8988T (cell line): ENCODE measurements around the gene ME2.
"Not testable (repeated sequence)": the region's sequence is repeated elsewhere in the genome, so short reads cannot be mapped to it uniquely, and the experiment has no call there.

ENCODE experiments used
- DNase-seq: peaks from one replicate; pipeline ENCODE4 v3.0.0; 2011

The ME2 gene

GRCh38 chr18:50862401-50862800, 16.5 kb upstream of the ME2 start:
- no peak for DNase-seq

- DNase-seq, result no peak
Observed at GRCh38 chr18:50863840-50864375, 15.0 kb upstream of the ME2 start.

- no peak for DNase-seq
Observed at GRCh38 chr18:50866765-50867164, 12.2 kb upstream of the ME2 start.

DNA sequence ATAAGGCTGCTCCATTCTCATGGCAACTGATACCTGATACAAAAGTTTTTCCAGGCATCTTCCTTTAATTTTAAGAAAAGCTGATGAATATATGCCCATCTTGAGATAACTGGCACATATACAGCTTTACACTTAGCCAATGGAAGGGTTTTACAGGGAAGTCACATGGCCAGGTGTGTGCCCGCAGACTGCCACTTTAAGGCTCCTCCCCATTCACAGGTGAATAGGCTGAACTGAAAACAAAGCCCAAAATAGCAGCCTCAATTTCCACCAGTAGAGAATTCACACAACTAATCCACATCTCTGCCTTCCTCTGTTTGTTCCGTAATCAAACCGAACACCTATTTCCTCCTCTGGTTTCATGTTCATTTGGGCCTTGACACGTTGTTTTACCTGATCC, 9.8 kb upstream of the ME2 start:
- no peak for DNase-seq

DNA sequence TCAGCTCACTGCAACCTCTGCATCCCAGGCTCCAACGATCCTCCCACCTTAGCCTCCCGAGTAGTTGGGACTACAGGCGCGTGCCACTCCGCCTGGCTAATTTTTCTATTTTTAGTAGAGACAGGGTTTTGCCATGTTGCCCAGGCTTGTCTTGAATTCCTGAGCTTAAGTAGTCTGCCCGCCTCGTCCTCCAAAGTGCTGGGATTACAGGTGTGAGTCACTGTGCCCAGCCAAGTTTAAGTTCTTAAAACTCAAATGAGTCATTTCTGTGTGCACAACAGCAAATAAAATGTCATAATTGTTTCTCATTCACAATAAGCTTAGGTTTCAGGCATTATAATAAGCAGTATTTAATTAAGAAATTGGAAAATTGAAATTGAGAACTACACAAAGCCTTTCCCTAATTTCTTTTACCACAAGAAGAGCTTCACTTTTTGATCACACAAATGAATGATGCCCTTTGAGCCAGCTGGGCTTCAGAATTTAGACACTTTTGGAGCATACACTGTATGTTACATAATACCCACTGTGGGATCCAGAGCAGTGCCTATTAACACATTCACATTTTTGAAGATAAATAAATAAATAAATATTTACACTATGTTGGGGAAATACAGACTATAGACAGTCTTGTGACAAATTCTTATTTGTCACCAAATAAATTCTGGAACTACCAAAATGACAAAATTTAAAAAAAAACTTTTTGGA, 8.6 kb upstream of the ME2 start:
- no peak for DNase-seq

DNA sequence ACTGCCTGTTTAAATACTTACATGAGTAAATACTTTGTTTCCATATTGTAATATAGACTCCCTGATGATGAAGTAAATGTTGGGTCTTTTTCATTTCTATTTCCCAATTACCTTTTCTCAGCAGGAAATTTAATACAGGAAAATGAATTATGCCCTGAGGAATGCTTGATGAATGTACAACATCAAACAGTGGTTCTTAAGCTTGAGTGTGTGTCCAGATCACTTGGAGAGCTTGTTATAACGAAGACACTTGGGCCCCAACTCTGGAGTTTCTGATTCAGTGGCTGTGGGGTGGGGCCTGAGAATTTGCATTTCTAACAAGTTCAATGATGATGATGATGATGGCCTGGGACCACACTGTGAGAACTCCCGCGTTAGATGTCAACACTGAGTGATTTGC, 7.1 kb upstream of the ME2 start:
- DNase-seq, result no peak

DNA sequence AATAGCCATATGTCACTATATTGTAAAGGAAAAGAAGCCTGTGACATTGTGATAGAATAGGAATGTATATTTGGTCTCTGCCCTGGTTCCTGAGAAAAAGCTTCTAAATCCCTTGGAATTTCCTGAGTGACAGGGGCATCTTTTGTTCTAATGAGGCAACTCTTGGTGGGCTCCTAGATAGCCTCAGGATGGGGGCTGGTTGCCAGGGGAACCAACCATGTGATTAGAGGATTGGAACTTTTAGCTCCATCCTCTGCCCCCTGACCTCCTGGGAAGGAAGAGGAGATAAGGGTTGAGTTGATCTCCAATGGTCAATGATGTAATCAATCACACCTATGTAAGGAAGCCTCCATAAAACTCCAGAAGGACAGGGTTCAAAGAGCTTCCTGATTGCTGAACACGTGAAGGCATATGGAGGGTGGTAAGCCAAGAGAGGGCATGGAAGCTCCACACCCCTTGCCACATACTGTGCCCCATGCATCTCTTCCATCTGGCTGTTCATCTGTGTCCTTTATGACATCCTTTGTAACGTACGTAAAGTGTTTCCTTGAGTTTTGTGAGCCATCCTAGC, 2.9 kb upstream of the ME2 start:
- no peak for DNase-seq

DNA sequence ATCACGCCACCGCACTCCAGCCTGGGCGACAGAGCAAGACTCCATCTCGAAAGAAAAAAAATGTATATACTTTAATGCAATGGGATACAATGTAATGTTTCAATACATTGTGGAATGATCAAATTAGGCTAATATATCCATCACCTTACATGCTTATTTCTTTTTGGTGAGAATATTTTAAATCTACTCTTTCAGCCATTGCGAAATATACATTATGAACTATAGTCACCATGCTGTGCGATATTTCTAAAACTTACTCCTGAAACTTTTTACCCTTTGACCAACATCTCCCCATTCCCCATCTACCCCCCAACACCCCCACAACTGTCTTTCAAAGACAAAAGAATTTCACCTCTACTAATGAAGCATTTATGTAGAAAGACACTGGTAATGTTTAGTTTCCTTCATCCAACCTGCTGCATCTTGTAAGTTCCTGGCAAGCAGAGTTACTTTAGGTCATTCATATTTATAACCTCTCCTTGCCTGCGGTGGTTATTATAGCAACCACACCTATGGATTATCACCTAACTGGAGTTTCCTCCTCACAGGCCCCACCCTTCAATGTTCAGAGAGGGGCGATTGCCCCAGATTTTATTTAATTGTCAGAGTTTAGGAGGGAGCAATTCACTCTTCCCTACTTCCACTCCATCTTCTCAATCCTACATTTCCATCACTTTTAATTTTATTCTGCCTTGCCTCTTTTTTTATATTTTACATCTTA, 1.2 kb upstream of the ME2 start:
- DNase-seq, result no peak

GRCh38 chr18:50879302-50880118, 592 bp downstream of the ME2 start:
- no peak for DNase-seq

DNA sequence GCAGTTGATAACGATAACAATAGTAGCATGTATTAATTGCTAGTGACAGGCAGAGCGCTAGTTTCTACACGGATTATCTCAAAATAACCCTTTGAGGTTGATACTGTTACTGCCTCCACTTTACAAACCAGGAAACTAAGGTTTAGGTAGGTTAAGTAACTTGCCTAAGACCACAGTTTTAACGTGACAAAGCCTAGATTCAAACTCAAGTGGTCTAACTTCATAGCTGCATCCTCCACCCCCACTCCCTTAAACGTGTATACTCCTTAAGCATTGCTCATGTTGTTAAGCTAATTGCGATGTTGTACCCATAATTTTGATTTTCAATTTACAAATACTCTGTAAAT, 1.2 kb downstream of the ME2 start:
- no peak for DNase-seq

GRCh38 chr18:50880944-50881343, 2.0 kb downstream of the ME2 start:
- DNase-seq, result not testable (repeated sequence)

DNA sequence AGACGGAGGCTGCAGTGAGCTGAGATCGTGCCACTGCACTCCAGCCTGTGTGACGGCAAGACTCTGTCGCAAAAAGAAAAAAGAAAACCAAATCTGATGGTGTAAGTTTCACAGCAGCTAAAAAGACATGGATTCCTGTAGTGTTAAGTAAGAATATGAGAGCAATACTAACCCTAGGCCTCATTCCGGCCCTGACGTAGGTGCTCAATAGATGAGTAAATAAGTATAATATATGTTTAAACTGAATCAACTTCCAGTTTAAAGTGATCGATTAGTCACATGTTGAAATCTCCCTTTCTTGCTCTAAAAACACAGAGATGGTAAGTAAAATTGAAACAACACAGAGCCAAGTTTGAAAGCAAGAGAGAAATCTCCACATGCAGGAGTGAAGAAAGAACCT, 8.0 kb downstream of the ME2 start:
- DNase-seq, result no peak

- no peak for DNase-seq
Observed at GRCh38 chr18:50895350-50896045, 16.6 kb downstream of the ME2 start.

GRCh38 chr18:50896093-50896492, 17.2 kb downstream of the ME2 start:
- no peak for DNase-seq

DNA sequence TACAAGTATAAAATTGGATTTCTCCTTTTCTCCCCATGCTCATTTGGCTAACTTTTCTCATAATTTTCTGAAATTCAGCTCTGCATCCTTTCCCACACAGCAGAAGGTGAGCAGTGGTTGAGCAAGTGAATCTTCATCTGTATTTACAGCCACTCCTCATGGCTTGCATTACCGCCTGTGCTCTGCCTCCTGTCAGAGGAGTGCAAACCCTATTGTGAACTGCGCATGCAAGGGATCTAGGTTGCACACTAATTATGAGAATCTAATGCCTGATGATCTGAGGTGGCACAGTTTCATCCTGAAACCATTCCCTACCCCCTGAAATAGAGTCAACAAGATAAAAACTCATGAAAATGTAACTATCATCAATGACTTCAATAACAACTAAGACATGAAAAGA, 20.0 kb downstream of the ME2 start:
- no peak for DNase-seq

DNA sequence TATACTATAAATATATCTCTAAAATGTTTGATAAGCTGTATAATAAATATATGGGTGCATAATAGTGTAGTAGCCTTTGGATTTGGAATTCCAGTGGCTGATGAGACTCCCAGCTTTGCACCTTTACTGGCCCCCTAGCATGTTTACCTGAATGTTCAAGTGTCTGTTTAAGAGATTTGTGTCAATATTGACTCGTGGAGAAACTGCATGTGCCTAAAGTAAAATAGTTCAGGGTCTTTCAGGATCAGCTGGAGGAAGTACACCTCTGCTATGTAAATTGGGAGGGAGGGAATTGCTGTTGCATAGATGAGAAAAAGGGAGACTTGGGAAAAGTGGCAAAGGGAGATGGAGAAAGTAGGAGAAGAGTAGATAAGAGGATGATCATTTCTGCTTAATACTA, 23.9 kb downstream of the ME2 start:
- DNase-seq, result no peak

GRCh38 chr18:50906843-50907242, 27.9 kb downstream of the ME2 start:
- no peak for DNase-seq

DNA sequence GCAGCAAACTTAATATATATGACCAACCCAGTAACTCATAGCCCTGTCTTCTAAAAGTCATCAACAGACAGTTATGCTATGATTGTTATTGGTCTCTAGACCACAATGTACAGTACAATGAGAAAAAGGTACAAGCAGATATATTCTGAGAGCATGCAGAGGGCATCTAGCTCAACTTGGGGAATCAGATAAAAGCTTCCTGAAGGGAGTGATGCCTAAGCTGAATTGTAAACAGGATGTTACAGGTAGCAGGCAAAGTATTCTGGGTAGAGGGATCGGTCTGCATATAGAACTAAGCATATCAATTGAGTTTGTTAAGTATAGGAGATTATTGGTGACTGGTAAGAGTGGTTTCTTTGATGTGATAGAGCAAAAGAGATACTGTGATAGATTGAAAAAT, 30.3 kb downstream of the ME2 start:
- DNase-seq, result no peak

- no peak for DNase-seq
Observed at GRCh38 chr18:50911006-50911405, 32.1 kb downstream of the ME2 start.

DNA sequence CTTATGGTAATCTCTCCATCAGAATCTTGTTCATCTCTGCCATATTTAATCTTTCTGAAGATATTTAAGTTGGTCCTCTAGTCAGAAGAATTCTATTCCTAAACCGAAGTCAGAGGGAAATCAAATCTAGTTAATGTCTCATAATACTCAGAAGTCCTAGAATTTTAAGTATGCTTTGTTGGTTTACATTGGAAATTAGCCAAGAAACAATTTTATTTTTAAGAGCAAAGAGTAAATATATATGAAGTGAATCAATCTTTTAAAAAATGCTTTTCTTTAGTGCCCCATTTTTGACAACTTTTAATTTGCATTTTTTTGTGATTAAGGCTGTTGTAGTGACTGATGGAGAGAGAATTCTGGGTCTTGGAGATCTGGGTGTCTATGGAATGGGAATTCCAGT, 38.1 kb downstream of the ME2 start:
- DNase-seq, result no peak

DNA sequence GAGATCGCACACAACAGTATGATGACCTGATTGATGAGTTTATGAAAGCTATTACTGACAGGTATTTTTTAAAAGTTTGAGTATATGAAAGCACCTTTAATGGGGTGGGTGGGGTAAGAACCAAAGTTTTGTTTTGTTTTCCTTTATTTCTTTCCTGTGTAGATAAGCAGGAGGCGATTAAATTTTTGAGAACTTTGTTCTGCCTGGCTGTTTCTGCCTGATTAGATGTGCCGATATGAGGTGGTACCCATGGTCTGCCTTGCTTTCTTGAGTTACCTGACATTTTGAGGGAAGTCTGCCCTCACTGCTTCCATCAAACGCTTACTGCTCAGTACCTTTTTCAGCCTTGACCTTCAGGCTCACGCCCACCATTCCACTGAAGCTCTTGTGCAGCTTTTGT, 39.2 kb downstream of the ME2 start:
- DNase-seq, result no peak

DNA sequence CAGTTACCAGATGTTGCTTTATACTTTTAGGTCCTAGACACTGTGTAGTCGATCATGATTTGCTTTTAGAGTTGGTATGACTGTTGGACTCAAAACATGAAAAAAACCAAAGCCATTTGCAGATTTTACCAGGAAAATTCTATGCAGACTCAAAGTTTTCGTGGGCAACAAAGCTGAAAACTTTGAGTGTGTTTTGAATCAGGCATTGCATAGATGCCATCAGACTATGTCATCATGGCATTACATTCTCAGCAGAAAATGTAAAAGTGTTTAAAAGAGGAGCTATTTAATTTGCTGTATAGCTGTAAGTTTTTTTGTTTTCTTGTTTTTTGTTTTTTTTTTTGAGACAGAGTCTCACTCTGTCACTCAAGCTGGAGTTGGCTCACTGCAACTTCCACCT, 45.5 kb downstream of the ME2 start:
- DNase-seq, result no peak

DNA sequence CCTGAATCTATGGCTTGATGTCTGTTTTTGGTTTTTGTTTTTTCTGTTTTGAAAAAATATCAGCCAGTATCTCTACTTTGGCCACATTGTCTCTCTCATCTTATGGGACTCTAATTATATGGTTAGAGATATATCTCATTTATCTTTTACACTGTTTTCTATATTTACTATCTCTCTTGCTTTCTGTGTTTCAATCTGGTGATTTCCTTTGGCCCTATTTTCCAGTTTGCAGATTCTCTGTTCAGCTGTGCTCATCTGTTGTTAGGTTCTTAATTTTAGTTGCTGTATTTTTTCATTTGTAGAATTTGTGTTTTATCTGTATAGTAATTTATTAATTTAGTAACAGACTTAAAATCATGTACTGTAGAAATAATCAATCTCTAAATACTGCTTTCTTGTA, 47.6 kb downstream of the ME2 start:
- DNase-seq, result no peak
